HCT116 (cell line): ENCODE results near the gene RELL1. TPM values are rescaled to one million over a fixed set of nuclear protein-coding genes. Genes with fewer than 3 reads are reported as not detected.

Experiments used
- ATAC-seq: fragments of 200-7000 bp; cut with Tn5 transposase; 2 replicates; pipeline ENCODE4 v1.9.1; 2020; ENCODE audit warnings: mild to moderate bottlenecking, moderate library complexity
- BruUV-seq: library from RNA; stranded (reverse); fragments of 400-500 nt; replicated peaks from 2 replicates; lab custom pipeline; 2021; lab: Mats Ljungman, UMichigan
- CTCF ChIA-PET: fragments of 300-600 bp; sonication (Branson Sonifier 250); formaldehyde crosslinking; loops from one replicate; lab custom pipeline; 2021; ENCODE audit warnings: antibody characterized with exemption; lab: Charles Lee
- POLR2A ChIA-PET: fragments of 300-600, 350-600 bp; sonication (Branson Sonifier 250); formaldehyde crosslinking; loops from one replicate; lab custom pipeline; 2021; ENCODE audit warnings: antibody characterized with exemption; lab: Charles Lee
- RAD21 ChIA-PET, 2 experiments: fragments of 300-600 bp; sonication (Branson Sonifier 250); formaldehyde crosslinking; loops; one replicate each; lab custom pipeline; 2023; ENCODE audit warnings: low total read pairs in 2 of 2; ENCODE audit not compliant: uncharacterized antibody in 2 of 2, unreplicated experiment in 2 of 2, low non-redundant PET in 1 of 2; lab: Charles Lee
- DNase-seq: peaks from one replicate; pipeline ENCODE4 v3.0.0-alpha.2; 2010; ENCODE audit warnings: low read depth, low spot score
- H2AFZ ChIP-seq: fragments of 200-600 bp; shearing (Covaris generic), sonication (generic); 2 replicates; pipeline ENCODE4 v1.6.1; 2017; ENCODE audit warnings: low read depth, mixed run types, mixed read lengths, antibody characterized with exemption, low read length; ENCODE audit not compliant: poor library complexity, severe bottlenecking
- H3K27ac ChIP-seq: 2 replicates; pipeline ENCODE4 v1.5.1; 2012; ENCODE audit warnings: low read depth, low read length
- H3K27me3 ChIP-seq: fragments of 200-600 bp; sonication (generic); 2 replicates; pipeline ENCODE4 v1.6.1; 2016; ENCODE audit warnings: mixed run types, low read length, mixed read lengths; ENCODE audit not compliant: insufficient read depth
- H3K36me3 ChIP-seq, 2 experiments: fragments of 200-500 bp in 1 of 2; fragments of 200-600 bp in 1 of 2; sonication (Bioruptor generic) in 1 of 2; sonication (generic) in 1 of 2; 2 replicates each; pipeline versions ENCODE4 v1.5.1 to v1.6.1; 2014 to 2016; ENCODE audit warnings: low read length in 2 of 2, inconsistent platforms in 1 of 2, mixed read lengths in 1 of 2, mixed run types in 1 of 2; ENCODE audit not compliant: insufficient read depth in 2 of 2, control insufficient read depth in 1 of 2
- H3K4me1 ChIP-seq, 2 experiments: fragments of 200-600 bp in 1 of 2; sonication (generic) in 1 of 2; 2 replicates each; pipeline versions ENCODE4 v1.5.1 to v1.6.1; 2012 to 2017; ENCODE audit warnings: low read length in 2 of 2, inconsistent platforms in 1 of 2, mild to moderate bottlenecking in 1 of 2, mixed read lengths in 1 of 2, mixed run types in 1 of 2, moderate library complexity in 1 of 2; ENCODE audit not compliant: insufficient read depth in 2 of 2, control insufficient read depth in 1 of 2
- H3K4me2 ChIP-seq: fragments of 200-600 bp; sonication (generic); 2 replicates; pipeline ENCODE4 v1.6.1; 2017; ENCODE audit warnings: mixed run types, low read length, mixed read lengths
- H3K4me3 ChIP-seq, 2 experiments: fragments of 200-600 bp in 1 of 2; sonication (generic) in 1 of 2; replicated peaks in 1 of 2; 2 replicates each; pipeline ENCODE4 v1.5.1; 2011 to 2016; ENCODE audit warnings: low read length in 2 of 2, control low read depth in 1 of 2, low read depth in 1 of 2, mild to moderate bottlenecking in 1 of 2, mixed read lengths in 1 of 2, mixed run types in 1 of 2
- H3K79me2 ChIP-seq: fragments of 200-600 bp; sonication (generic); 2 replicates; pipeline ENCODE4 v1.6.1; 2017; ENCODE audit warnings: mild to moderate bottlenecking, mixed run types, low read length, moderate library complexity, mixed read lengths; ENCODE audit not compliant: insufficient read depth
- H3K9ac ChIP-seq: fragments of 200-600 bp; sonication (generic); 2 replicates; pipeline ENCODE4 v1.6.1; 2016; ENCODE audit warnings: low read length, mixed read lengths
- H3K9me2 ChIP-seq: fragments of 200-600 bp; sonication (generic), shearing (Covaris generic); 2 replicates; pipeline ENCODE4 v1.6.1; 2017; ENCODE audit warnings: mixed run types, mild to moderate bottlenecking, moderate library complexity; ENCODE audit not compliant: insufficient read depth
- H3K9me3 ChIP-seq, 2 experiments: fragments of 200-500 bp in 1 of 2; fragments of 200-600 bp in 1 of 2; sonication (Bioruptor generic) in 1 of 2; sonication (generic) in 1 of 2; 2 replicates each; pipeline ENCODE4 v1.6.1; 2014 to 2017; ENCODE audit warnings: low read length in 2 of 2, mixed read lengths in 2 of 2, inconsistent platforms in 1 of 2, low read depth in 1 of 2, mild to moderate bottlenecking in 1 of 2, mixed run types in 1 of 2, moderate library complexity in 1 of 2; ENCODE audit not compliant: control insufficient read depth in 1 of 2, insufficient read depth in 1 of 2
- H4K20me1 ChIP-seq: fragments of 200-600 bp; sonication (generic), shearing (Covaris generic); 2 replicates; pipeline ENCODE4 v1.6.1; 2017; ENCODE audit warnings: mixed run types, mild to moderate bottlenecking, moderate library complexity; ENCODE audit not compliant: insufficient read depth
- ATF3 ChIP-seq: IDR thresholded peaks from 2 replicates; pipeline ENCODE4 v1.6.1; 2012
- CEBPB ChIP-seq: IDR thresholded peaks from 2 replicates; pipeline ENCODE4 v1.6.1; 2012; ENCODE audit warnings: low read depth
- EZH2phosphoT487 ChIP-seq: fragments of 200-600 bp; IDR thresholded peaks from 2 replicates; pipeline ENCODE4 v1.6.1; 2018; ENCODE audit warnings: antibody characterized with exemption, borderline replicate concordance
- FOSL1 ChIP-seq: IDR thresholded peaks from 2 replicates; pipeline ENCODE4 v1.6.1; 2012; ENCODE audit warnings: low read depth
- MAX ChIP-seq: IDR thresholded peaks from 2 replicates; pipeline ENCODE4 v1.6.1; 2012
- RAD21 ChIP-seq: IDR thresholded peaks from 2 replicates; pipeline ENCODE4 v1.6.1; 2012; ENCODE audit warnings: low read depth, mild to moderate bottlenecking
- REST ChIP-seq: IDR thresholded peaks from 2 replicates; pipeline ENCODE4 v1.6.1; 2012; ENCODE audit warnings: low read depth
- SIN3A ChIP-seq: IDR thresholded peaks from 2 replicates; pipeline ENCODE4 v1.6.1; 2012; ENCODE audit warnings: low read depth
- SRF ChIP-seq: IDR thresholded peaks from 2 replicates; pipeline ENCODE4 v1.6.1; 2012; ENCODE audit warnings: low read depth
- ZNF274 ChIP-seq: fragments of 200-500 bp; sonication (Bioruptor generic); IDR thresholded peaks from 2 replicates; pipeline ENCODE4 v1.6.1; 2014; ENCODE audit warnings: mild to moderate bottlenecking, low read depth, low read length, inconsistent platforms
- intact Hi-C: fragments of 100-400 bp; cut with micrococcal nuclease; formaldehyde crosslinking; loops from 2 replicates; pipeline ENCODE4 v1.10.0; 2022
- total RNA-seq: library from RNA; stranded (reverse); gene quantifications from one replicate; pipeline ENCODE4 v1.2.1, GENCODE V29; 2021; ENCODE audit not compliant: unreplicated experiment

Gene RELL1
- total RNA-seq, 1 experiment from 2014 or later = 30.2 TPM

- TF ChIP-seq REST = no peak
- TF ChIP-seq ATF3 = no peak
- TF ChIP-seq EZH2phosphoT487 = no peak
These were observed 24.3 kb upstream of the RELL1 start (continued) for GRCh38 chr4:37710491-37710890.

- intact Hi-C loops = no loop called here
- Histone ChIP-seq H4K20me1 (no peaks in the 10 kb centered on the region), H3K4me1 (no peaks in the 10 kb centered on the region), H3K79me2 (no peaks in the 10 kb centered on the region), H3K36me3 (no peaks in the 10 kb centered on the region), H2AFZ (no peak overlapping the region), H3K9me3 (no peaks in the 10 kb centered on the region), H3K27me3 (no peaks in the 10 kb centered on the region), H3K9ac (no peak overlapping the region), H3K27ac (no peak overlapping the region), H3K4me3 (no peak overlapping the region), H3K4me2 (no peak overlapping the region), H3K9me2 (no peaks in the 10 kb centered on the region)
- no TSS peak for BruUV-seq
- ChIA-PET RAD21 (no interaction called here), CTCF (no interaction called here), POLR2A (no interaction called here)
- ATAC-seq (no peak), DNase-seq (no peak)
- no peak for TF ChIP-seq FOSL1
- no peak for TF ChIP-seq MAX
- TF ChIP-seq SRF = no peak
- TF ChIP-seq CEBPB = no peak
- no peak for TF ChIP-seq SIN3A
- no peak for TF ChIP-seq EZH2phosphoT487
- no peak for TF ChIP-seq ZNF274
- no peak for TF ChIP-seq RAD21
These were observed 19.9 kb upstream of the RELL1 start for GRCh38 chr4:37706032-37706431.
